Kidney (tissue), 14 donors: ENCODE data around the gene BBS5. TPM values are rescaled to one million over a fixed set of nuclear protein-coding genes. Genes with fewer than 3 reads are reported as not detected.

ENCODE experiments used
- DNase-seq, 5 donors: peaks; one replicate each; pipeline ENCODE4 v3.0.0-alpha.2; 2013 to 2020
- FAIRE-seq: peaks from 2 replicates; lab custom pipeline; 2012; peaks lifted over from hg19 to GRCh38; lab: Jason Lieb, UNC
- H3K27ac ChIP-seq, 2 donors: one replicate each; pipeline ENCODE4 v1.7.0; 2013; ENCODE audit warnings: low read depth in 2 of 2, low read length in 2 of 2, inconsistent platforms in 1 of 2
- H3K27me3 ChIP-seq: one replicate; pipeline ENCODE4 v1.7.1; 2013; ENCODE audit warnings: low read length, inconsistent platforms; ENCODE audit not compliant: control insufficient read depth, insufficient read depth
- H3K36me3 ChIP-seq, 3 donors: one replicate each; pipeline versions ENCODE4 v1.7.0 to v1.7.1; 2013; ENCODE audit warnings: low read length in 3 of 3, control low read depth in 1 of 3, inconsistent platforms in 1 of 3; ENCODE audit not compliant: insufficient read depth in 3 of 3, control insufficient read depth in 2 of 3
- H3K4me1 ChIP-seq, 3 donors: one replicate each; pipeline versions ENCODE4 v1.7.0 to v1.7.1; 2013; ENCODE audit warnings: low read length in 3 of 3, inconsistent platforms in 1 of 3, low read depth in 1 of 3; ENCODE audit not compliant: control insufficient read depth in 2 of 3, insufficient read depth in 2 of 3
- H3K4me3 ChIP-seq, 3 donors: one replicate each; pipeline versions ENCODE4 v1.7.0 to v1.8.1; 2013; ENCODE audit warnings: low read length in 3 of 3, control low read depth in 1 of 3, inconsistent platforms in 1 of 3
- H3K9ac ChIP-seq, 3 donors: one replicate each; pipeline versions ENCODE4 v1.7.0 to v1.7.1; 2013; ENCODE audit warnings: low read length in 3 of 3, control low read depth in 1 of 3, inconsistent platforms in 1 of 3
- H3K9me3 ChIP-seq, 3 donors: one replicate each; pipeline versions ENCODE4 v1.7.0 to v1.7.1; 2013; ENCODE audit warnings: low read length in 3 of 3, control low read depth in 1 of 3, inconsistent platforms in 1 of 3; ENCODE audit not compliant: control insufficient read depth in 2 of 3, insufficient read depth in 1 of 3
- intact Hi-C: fragments of 100-400 bp; cut with DNase I; formaldehyde crosslinking; loops from one replicate; pipeline ENCODE4 v1.11.1; 2022
- polyA plus RNA-seq: library from polyadenylated mRNA; stranded (reverse); fragments of 350-450 nt; fragmentation: Illumina TruSeq; extraction: RNeasy Lipid Tissue Mini Kit (QIAGEN cat#74804); gene quantifications from one replicate; pipeline ENCODE4 v1.2.3, GENCODE V29; 2014; ENCODE audit warnings: low read depth, low replicate concordance; ENCODE audit not compliant: insufficient read depth
- total RNA-seq: library from RNA; stranded (reverse); fragmentation: NEBNext Ultra II Directional; extraction: Animal tissue kit (Norgen Biotek cat#: 25700); gene quantifications from one replicate; pipeline ENCODE4 v1.2.1, GENCODE V29; 2021
- TF ChIP-seq, protein P1 (sequence below): IDR thresholded peaks from 3 replicates; pipeline ENCODE4 v1.5.1; 2012; ENCODE audit warnings: mild to moderate bottlenecking, moderate library complexity, borderline replicate concordance; ENCODE audit not compliant: insufficient read depth; ENCODE audit errors: extremely low read depth
- donor health status: control.
- donor health status: control.
- donor health status: control.
- donor health status: control.
- donor health status: control.
- donor health status: DM: yes; HTN: yes; CAD: no.
- donor health status: Normal renal cell carcinoma (clear cell type).

BBS5 gene
- total and polyA plus RNA-seq, 2 donors from 2014 or later, result 9.1 to 13.5 TPM

DNA sequence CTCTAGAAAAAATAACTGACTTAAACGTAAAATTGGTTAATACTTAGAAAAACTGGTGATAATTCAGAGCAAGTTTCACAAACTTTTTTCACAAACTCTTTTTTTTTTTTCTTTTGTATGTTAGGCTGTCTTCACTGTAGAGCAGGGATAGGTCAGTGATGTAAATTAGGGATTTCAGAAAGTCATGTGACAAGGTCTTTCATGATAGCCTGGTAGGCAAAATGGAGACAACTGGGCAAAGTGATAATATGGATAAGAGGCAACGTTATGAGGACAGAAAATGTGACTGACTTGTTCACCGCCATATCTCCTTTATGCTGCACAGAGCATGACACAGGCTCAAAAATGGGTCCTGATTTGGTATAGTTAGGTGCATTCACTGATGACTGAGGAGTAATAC is 39.4 kb upstream of the BBS5 start:
- no peaks in the 10 kb centered on the region for H3K27me3 ChIP-seq
- H3K9me3 ChIP-seq, result no peaks in the 10 kb centered on the region
- TF ChIP-seq, protein P1, sequence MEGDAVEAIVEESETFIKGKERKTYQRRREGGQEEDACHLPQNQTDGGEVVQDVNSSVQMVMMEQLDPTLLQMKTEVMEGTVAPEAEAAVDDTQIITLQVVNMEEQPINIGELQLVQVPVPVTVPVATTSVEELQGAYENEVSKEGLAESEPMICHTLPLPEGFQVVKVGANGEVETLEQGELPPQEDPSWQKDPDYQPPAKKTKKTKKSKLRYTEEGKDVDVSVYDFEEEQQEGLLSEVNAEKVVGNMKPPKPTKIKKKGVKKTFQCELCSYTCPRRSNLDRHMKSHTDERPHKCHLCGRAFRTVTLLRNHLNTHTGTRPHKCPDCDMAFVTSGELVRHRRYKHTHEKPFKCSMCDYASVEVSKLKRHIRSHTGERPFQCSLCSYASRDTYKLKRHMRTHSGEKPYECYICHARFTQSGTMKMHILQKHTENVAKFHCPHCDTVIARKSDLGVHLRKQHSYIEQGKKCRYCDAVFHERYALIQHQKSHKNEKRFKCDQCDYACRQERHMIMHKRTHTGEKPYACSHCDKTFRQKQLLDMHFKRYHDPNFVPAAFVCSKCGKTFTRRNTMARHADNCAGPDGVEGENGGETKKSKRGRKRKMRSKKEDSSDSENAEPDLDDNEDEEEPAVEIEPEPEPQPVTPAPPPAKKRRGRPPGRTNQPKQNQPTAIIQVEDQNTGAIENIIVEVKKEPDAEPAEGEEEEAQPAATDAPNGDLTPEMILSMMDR, result no peak

DNA sequence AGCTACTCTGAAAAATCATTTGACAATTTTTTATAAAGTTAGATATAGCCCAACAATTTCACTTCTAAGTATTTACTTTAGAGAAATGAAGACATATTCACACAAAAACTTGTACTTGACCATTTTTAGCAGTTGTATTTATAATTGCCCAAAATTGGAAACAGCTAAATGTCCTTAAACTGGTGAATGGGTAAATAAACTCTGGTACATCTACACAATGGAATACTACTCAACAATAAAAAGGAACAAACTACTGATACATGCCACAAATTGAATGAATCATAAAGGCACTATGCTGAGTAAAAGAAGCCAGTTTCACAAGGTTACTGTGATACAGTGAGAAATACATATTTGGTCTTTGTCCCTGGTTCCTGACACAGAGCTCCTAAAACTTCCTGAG is 32.8 kb upstream of the BBS5 start:
- Histone ChIP-seq H3K27ac (no peak overlapping the region), H3K9me3 (no peaks in the 10 kb centered on the region), H3K9ac (no peak overlapping the region), H3K36me3 (no peaks in the 10 kb centered on the region), H3K4me1 (no peaks in the 10 kb centered on the region), H3K27me3 (no peaks in the 10 kb centered on the region), H3K4me3 (no peak overlapping the region)
- DNase-seq (no peak), FAIRE-seq (no peak)
- TF ChIP-seq, protein P1, result no peak
- intact Hi-C loops, result no loop called here

More for the DNA sequence above, 39.4 kb upstream of the BBS5 start:
- Histone ChIP-seq H3K4me1 (no peaks in the 10 kb centered on the region), H3K4me3 (no peak overlapping the region), H3K9ac (no peak overlapping the region), H3K36me3 (no peaks in the 10 kb centered on the region), H3K27ac (no peak overlapping the region)
- DNase-seq, result no peak
- intact Hi-C loops, result no loop called here
- no peak for FAIRE-seq

DNA sequence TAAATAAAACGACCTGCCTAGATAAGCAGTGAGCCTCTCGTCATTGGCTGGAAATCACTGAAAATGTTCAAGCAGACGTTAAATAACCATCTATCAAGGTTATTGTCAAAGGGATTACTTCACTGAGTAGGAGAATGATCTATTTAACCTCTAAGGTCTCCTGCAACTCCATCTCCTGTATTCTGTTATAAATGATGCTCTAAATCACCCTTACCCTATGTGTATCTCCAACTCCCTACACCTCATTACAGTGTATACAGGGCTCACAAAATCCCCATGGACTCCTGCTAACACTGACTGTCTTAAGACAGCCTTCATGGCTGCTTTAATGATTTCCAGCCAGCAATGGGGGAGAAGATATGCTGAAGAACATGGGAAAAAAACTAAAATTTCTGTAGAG is 31.0 kb upstream of the BBS5 start:
- DNase-seq (no peak), FAIRE-seq (no peak)
- Histone ChIP-seq H3K36me3 (no peaks in the 10 kb centered on the region), H3K27me3 (no peaks in the 10 kb centered on the region), H3K4me1 (no peaks in the 10 kb centered on the region), H3K4me3 (no peak overlapping the region), H3K27ac (no peak overlapping the region), H3K9me3 (no peaks in the 10 kb centered on the region), H3K9ac (no peak overlapping the region)
- intact Hi-C loops, result no loop called here
- TF ChIP-seq, protein P1, result no peak

DNA sequence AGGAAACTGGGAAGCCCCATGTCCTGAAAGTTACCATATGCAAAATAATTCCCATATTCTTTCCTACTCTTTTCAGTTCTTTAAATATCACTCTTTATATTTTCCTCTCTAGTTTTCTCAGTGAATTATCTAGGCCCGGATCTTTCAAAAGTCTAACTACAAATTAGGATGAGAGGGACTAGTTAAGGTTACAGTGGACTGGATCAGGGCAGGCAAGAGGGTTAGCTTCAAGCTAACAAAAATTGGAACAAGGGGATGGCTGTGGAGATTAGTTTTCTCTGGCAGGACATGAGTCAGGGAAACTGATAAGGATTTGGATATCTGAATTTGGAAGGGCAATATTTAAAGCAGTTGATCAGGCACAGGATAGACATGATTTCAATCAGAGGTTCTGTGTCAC is 30.4 kb upstream of the BBS5 start:
- Histone ChIP-seq H3K27me3 (no peaks in the 10 kb centered on the region), H3K4me1 (no peaks in the 10 kb centered on the region), H3K9ac (no peak overlapping the region), H3K4me3 (no peak overlapping the region), H3K9me3 (no peaks in the 10 kb centered on the region), H3K27ac (no peak overlapping the region), H3K36me3 (no peaks in the 10 kb centered on the region)
- FAIRE-seq (no peak), DNase-seq (no peak)
- TF ChIP-seq, protein P1, result no peak
- intact Hi-C loops, result no loop called here
